ENCODE data around the gene SNAP47.
"Not testable (repeated sequence)": the region's sequence is repeated elsewhere in the genome, so short reads cannot be mapped to it uniquely, and the experiment has no call there.

SNAP47 gene, protein sequence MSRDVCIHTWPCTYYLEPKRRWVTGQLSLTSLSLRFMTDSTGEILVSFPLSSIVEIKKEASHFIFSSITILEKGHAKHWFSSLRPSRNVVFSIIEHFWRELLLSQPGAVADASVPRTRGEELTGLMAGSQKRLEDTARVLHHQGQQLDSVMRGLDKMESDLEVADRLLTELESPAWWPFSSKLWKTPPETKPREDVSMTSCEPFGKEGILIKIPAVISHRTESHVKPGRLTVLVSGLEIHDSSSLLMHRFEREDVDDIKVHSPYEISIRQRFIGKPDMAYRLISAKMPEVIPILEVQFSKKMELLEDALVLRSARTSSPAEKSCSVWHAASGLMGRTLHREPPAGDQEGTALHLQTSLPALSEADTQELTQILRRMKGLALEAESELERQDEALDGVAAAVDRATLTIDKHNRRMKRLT

DNA sequence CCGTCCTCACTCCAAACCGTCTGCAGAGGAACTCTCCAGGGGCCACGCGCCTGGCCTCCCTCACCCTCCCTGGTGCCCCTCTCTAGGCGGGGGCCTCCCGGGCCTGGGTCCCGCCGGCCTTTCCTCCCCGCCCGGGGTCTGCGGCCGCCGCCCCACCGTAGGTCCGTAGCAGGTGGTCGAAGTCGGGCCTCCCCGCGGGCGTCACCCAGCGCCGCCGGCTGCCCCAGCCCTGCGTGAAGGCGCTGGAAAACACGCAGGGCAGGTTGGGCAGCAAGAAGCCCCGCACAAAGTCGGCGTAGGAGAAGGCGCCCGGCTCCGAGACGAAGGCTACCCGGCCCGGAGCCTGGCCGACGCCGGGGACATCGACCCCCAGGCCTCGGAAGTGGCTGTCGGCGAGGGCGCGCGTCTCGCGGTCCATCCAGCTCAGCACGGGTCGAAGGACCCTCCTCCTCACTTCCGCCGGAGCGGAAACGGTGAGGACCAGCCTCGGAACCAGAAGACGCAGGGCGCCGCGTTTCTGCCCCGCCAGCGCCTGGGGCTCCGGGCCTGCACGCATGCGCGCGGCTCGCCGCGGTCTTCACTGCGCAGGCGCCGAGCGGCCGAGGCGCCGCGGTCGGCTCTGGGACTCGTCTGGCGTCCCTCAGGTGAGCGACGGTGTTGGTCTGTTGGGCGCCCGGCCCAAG, at the start of gene SNAP47, which contains the start of gene JMJD4:
SNAP47 (plus strand) TSS at position 580 of the 683 bp plus-strand sequence. CDS start 12,302 bp downstream, outside the sequence.
JMJD4 (minus strand) TSS at position 447 of the 683 bp plus-strand sequence; CDS start at position 418, 29 bp downstream.
- Histone ChIP-seq H3K36me3 (peaks cover 31 to 52% (median 36%) of the 10 kb centered on the region in 11 experiments), H3K4me2 (peak within 1 kb of the TSS; percentile 96 to 99 (median 99)), H3K27ac (peak within 1 kb of the TSS; percentile 68 to 90 (median 87)), H3K9me3 (replicated peaks in 1 of 11) (no peaks in the 10 kb centered on the region), H4K20me1 (peaks cover 6 to 93% (median 68%) of the 10 kb centered on the region in 11 experiments; a peak in 21 of 22 replicates), H3K4me1 (peaks cover 28 to 62% (median 47%) of the 10 kb centered on the region in 10 experiments), H3K9ac (peak within 1 kb of the TSS; percentile 86 to 96 (median 91)), H3K27me3 (no peaks in the 10 kb centered on the region), H3K4me3 (peak within 1 kb of the TSS; percentile 83 to 98 (median 90))
- no peak for TF ChIP-seq Cebpa-rat (IDR thresholded peaks at IDR 0.05)

DNA sequence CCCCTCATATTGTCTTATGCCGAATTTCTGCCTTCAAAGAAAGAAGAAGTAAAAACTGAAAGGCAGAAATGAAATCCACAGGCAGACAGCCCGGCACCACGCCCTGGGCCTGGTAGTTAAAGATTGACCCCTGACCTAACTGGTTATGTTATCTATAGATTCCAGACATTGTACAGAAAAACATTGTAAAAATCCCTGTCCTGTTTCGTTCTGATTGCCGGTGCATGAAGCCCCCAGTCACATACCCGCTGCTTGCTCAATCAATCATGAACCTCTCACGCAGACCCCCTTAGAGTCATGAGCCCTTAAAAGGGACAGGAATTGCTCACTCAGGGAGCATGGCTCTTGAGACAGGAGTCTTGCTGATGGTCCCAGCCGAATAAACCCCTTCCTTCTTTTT, 49.4 kb upstream of the SNAP47 start:
- H3K4me1 ChIP-seq: no peaks in the 10 kb centered on the region

DNA sequence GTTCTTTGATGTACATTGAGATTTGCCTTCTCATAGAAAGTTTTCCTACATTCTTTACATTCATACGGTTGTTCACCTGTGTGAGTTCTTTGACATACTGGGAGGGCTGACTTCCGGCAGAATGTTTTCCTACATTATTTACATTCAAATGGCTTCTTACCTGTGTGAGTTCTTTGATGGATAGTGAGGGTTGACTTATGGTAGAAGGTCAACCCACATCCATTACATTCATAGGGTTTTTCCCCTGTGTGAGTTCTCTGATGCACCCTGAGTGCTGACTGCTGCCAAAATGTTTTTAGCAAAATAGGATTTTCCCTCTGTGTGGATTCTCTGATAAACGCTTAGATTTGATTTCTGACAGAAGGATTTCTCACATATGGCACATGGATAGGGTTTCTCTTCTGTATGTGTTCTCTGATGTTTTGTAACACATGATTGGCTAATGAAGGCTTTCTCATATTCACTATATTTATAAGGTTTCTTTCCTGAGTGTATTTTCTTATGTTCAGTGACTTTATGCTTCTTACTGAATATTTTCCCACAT, 37.8 kb upstream of the SNAP47 start:
- no peaks in the 10 kb centered on the region for H3K27me3 ChIP-seq
- no peak overlapping the region for H3K27ac ChIP-seq
- TF ChIP-seq Cebpa-rat (IDR thresholded peaks at IDR 0.05): no peak
- no peaks in the 10 kb centered on the region for H4K20me1 ChIP-seq
- peaks cover 0 to 38% (median 11%) of the 10 kb centered on the region in 11 experiments; a peak in 18 of 22 replicates for H3K9me3 ChIP-seq (replicated peaks in 1 of 11)
- H3K4me1 ChIP-seq: no peaks in the 10 kb centered on the region
- no peak overlapping the region for H3K9ac ChIP-seq
- H3K4me2 ChIP-seq: no peak overlapping the region
- no peak overlapping the region for H3K4me3 ChIP-seq
- peaks cover 0 to 9% (median 0%) of the 10 kb centered on the region in 11 experiments; a peak in 2 of 22 replicates for H3K36me3 ChIP-seq

More for the DNA sequence above, 49.4 kb upstream of the SNAP47 start:
- H3K36me3 ChIP-seq: peaks cover 0 to 3% (median 0%) of the 10 kb centered on the region in 11 experiments; a peak in 1 of 22 replicates
- H4K20me1 ChIP-seq: no peaks in the 10 kb centered on the region
- H3K27me3 ChIP-seq: no peaks in the 10 kb centered on the region
- no peak for TF ChIP-seq Cebpa-rat (IDR thresholded peaks at IDR 0.05)
- H3K9ac ChIP-seq: no peak overlapping the region
- no peak overlapping the region for H3K4me3 ChIP-seq
- peaks cover 0 to 93% (median 84%) of the 10 kb centered on the region in 11 experiments for H3K9me3 ChIP-seq (replicated peaks in 1 of 11)
- no peak overlapping the region for H3K4me2 ChIP-seq
- no peak overlapping the region for H3K27ac ChIP-seq

- not testable (repeated sequence) for H4K20me1 ChIP-seq, H3K27ac ChIP-seq, H3K36me3 ChIP-seq, H3K9ac ChIP-seq, H3K27me3 ChIP-seq, H3K4me3 ChIP-seq, H3K4me2 ChIP-seq, H3K4me1 ChIP-seq
- H3K9me3 ChIP-seq (replicated peaks in 1 of 11): peaks cover 10 to 53% (median 33%) of the 10 kb centered on the region in 11 experiments
These were observed 33.6 kb upstream of the SNAP47 start for GRCh38 chr1:227701631-227702030.

DNA sequence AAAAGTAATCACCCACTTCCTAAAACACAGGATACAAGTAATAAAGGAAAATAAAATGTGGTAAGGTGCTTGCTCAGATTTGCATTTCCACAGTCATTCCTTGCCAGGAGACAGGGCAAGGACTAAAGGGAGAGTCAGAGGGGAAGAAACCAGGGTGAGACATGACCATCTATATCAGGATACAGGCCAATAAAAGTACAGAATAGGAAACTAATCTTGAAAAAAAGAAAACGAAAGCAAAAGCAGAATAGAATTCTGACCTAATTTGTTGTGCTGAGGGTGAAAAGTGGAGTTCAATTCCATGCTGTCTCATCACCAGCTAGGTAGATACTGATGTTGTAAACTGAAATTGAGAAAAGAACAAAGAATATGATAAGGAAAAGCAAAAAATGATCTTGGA, 27.4 kb upstream of the SNAP47 start:
- peak overlapping the region in 5 of 11 experiments; percentile 6 to 34 (median 18); a peak in 6 of 22 replicates for H3K4me2 ChIP-seq

DNA sequence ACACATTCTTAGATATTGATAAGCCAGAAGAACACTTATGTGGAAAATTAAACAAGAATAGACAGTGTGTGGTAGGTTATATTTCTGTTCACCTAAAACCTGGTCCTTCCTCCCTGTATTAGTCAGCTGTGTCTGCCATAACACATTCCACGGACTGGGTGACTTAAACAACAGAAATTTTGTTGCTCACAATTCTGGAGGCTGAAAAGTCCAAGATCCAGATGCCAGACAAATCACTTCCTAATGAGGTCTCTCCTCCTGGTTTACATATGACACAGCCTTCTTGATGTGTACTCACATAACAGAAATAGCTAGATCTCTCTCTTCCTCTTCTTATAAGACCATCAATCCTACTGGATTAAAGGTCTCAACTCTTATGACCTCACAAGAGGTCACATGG, 25.8 kb upstream of the SNAP47 start:
- Histone ChIP-seq H3K36me3 (no peaks in the 10 kb centered on the region; a peak in 1 of 22 replicates), H3K4me1 (peaks cover 0 to 13% (median 2%) of the 10 kb centered on the region in 10 experiments; a peak in 7 of 20 replicates), H3K27me3 (no peaks in the 10 kb centered on the region), H3K27ac (no peak overlapping the region), H4K20me1 (no peaks in the 10 kb centered on the region), H3K9me3 (replicated peaks in 1 of 11) (peaks cover 68 to 87% (median 76%) of the 10 kb centered on the region in 11 experiments), H3K9ac (no peak overlapping the region), H3K4me2 (no peak overlapping the region), H3K4me3 (no peak overlapping the region)
- TF ChIP-seq Cebpa-rat (IDR thresholded peaks at IDR 0.05): no peak

More for the DNA sequence above, 27.4 kb upstream of the SNAP47 start:
- Histone ChIP-seq H3K27ac (0 out of 22 replicates have a peak overlapping the region, but pooled peaks of 1 of the 11 experiments have one; percentile 4), H3K4me1 (peaks cover 0 to 13% (median 2%) of the 10 kb centered on the region in 10 experiments; a peak in 7 of 20 replicates), H3K9ac (no peak overlapping the region), H3K4me3 (no peak overlapping the region), H3K36me3 (no peaks in the 10 kb centered on the region), H4K20me1 (no peaks in the 10 kb centered on the region), H3K9me3 (replicated peaks in 1 of 11) (peaks cover 52 to 83% (median 73%) of the 10 kb centered on the region in 11 experiments), H3K27me3 (no peaks in the 10 kb centered on the region)
- no peak for TF ChIP-seq Cebpa-rat (IDR thresholded peaks at IDR 0.05)

- H3K4me2 ChIP-seq, H3K9ac ChIP-seq, H3K36me3 ChIP-seq, H4K20me1 ChIP-seq, H3K27me3 ChIP-seq, H3K27ac ChIP-seq, H3K4me3 ChIP-seq: not testable (repeated sequence)
- peaks cover 78 to 92% (median 85%) of the 10 kb centered on the region in 11 experiments for H3K9me3 ChIP-seq (replicated peaks in 1 of 11)
- peaks cover 0 to 13% (median 2%) of the 10 kb centered on the region in 10 experiments; a peak in 7 of 20 replicates for H3K4me1 ChIP-seq
These were observed 24.8 kb upstream of the SNAP47 start for GRCh38 chr1:227710474-227710873.

- Histone ChIP-seq H3K9me3 (replicated peaks in 1 of 11) (peaks cover 73 to 93% (median 81%) of the 10 kb centered on the region in 11 experiments), H3K9ac (no peak overlapping the region), H3K36me3 (no peaks in the 10 kb centered on the region; a peak in 1 of 22 replicates)
These were observed 22.6 kb upstream of the SNAP47 start for GRCh38 chr1:227712648-227713047.

GRCh38 chr1:227718932-227719331, 16.3 kb upstream of the SNAP47 start:
- no peaks in the 10 kb centered on the region for H4K20me1 ChIP-seq
- H3K36me3 ChIP-seq: peaks cover 0 to 4% (median 0%) of the 10 kb centered on the region in 11 experiments; a peak in 1 of 22 replicates
- H3K4me1 ChIP-seq: no peaks in the 10 kb centered on the region
- no peak overlapping the region for H3K4me2 ChIP-seq
- H3K9ac ChIP-seq: no peak overlapping the region
- H3K9me3 ChIP-seq (replicated peaks in 1 of 11): peaks cover 91 to 100% (median 97%) of the 10 kb centered on the region in 11 experiments
- no peak overlapping the region for H3K4me3 ChIP-seq
- no peak for TF ChIP-seq Cebpa-rat (IDR thresholded peaks at IDR 0.05)
- H3K27me3 ChIP-seq: no peaks in the 10 kb centered on the region
- H3K27ac ChIP-seq: no peak overlapping the region

More at GRCh38 chr1:227712648-227713047, 22.6 kb upstream of the SNAP47 start:
- H3K27me3 ChIP-seq: no peaks in the 10 kb centered on the region
- no peak overlapping the region for H3K4me2 ChIP-seq
- no peak overlapping the region for H3K27ac ChIP-seq
- H3K4me1 ChIP-seq: peaks cover 0 to 6% (median 0%) of the 10 kb centered on the region in 10 experiments; a peak in 6 of 20 replicates
- H4K20me1 ChIP-seq: no peaks in the 10 kb centered on the region
- H3K4me3 ChIP-seq: no peak overlapping the region
- TF ChIP-seq Cebpa-rat (IDR thresholded peaks at IDR 0.05): no peak
